ENCODE results near the gene MELTF. TPM values are rescaled to one million over a fixed set of nuclear protein-coding genes. Genes with fewer than 3 reads are reported as not detected.

The MELTF gene
- total RNA-seq, 3 donors from 2014 or later, result 0.79 to 2.7 (median 1.9) TPM

- no peaks in the 10 kb centered on the region for H3K9me3 Mint-ChIP-seq
- no peak overlapping the region for H3K4me3 Mint-ChIP-seq
- no peaks in the 10 kb centered on the region for H3K36me3 Mint-ChIP-seq (ENCODE audit: insufficient read depth)
- peaks cover 8% of the 10 kb centered on the region for H3K27me3 Mint-ChIP-seq (ENCODE audit: low read depth)
- ATAC-seq (peak; percentile 7 to 21), DNase-seq (no peak)
- H3K4me1 Mint-ChIP-seq (ENCODE audit: low read depth), result peaks cover 2% of the 10 kb centered on the region
Measured at GRCh38 chr3:197031315-197032285, 2.0 kb upstream of the MELTF start.

DNA sequence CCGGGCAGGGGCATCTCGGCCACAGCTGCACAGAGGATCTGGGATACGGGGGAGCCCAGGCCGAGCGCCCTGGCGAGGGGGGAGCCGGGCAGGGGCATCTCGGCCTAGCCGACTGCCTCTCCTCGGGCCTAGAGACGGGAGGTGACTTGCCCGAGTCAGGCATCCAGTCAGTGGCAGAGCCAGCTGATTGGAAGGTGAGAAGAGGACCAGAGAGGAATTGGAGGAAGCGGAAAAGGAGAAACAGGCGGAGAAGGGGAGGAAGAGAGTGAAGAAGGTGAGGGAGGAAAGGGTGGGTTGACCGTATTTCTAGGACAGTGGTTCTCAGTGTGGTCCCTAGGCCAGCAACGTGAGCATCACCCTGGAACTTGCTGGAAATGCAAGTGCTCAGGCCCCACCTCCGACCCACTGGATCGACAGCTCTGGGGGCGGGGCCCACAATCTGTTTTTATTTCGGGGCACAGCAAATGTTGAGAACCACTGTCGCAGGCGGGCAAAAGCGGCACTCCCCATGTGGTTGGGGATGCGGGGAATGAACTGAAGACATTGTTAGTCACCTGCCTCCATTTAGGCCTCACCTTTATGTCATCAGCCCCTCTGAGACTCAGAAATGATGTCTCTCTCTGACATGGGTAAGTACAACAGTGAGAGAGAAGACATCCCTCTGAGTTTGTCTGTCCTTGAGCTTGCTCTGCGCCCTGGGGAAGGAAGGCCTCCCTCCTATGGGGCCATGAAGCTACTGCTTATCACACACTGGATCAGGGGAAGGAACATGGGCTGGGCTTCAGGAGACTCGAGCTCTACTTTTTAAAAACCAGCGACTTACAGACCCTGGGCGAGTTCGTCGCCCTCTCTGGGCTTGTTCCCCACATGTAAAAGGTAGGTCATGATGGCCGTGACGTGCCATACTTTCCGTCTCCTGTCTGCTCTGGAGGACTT is 1.0 kb upstream of the MELTF start:
- no peak for ATAC-seq
- Mint-ChIP-seq H3K4me1 (ENCODE audit: low read depth) (peaks cover 2% of the 10 kb centered on the region), H3K27me3 (ENCODE audit: low read depth) (peaks cover 8% of the 10 kb centered on the region), H3K36me3 (ENCODE audit: insufficient read depth) (no peaks in the 10 kb centered on the region), H3K4me3 (no peak overlapping the region), H3K9me3 (no peaks in the 10 kb centered on the region)
- no peak for DNase-seq

- no peaks in the 10 kb centered on the region for H3K9me3 Mint-ChIP-seq
- H3K36me3 Mint-ChIP-seq (ENCODE audit: insufficient read depth), result no peaks in the 10 kb centered on the region
- peaks cover 8% of the 10 kb centered on the region for H3K27me3 Mint-ChIP-seq (ENCODE audit: low read depth)
- DNase-seq, result no peak
- peak; percentile 11 to 38 for ATAC-seq
- H3K4me1 Mint-ChIP-seq (ENCODE audit: low read depth), result peaks cover 2% of the 10 kb centered on the region
- H3K4me3 Mint-ChIP-seq, result peak overlapping the region; percentile 76
Measured at GRCh38 chr3:197028728-197029510, 698 bp downstream of the MELTF start.

DNA sequence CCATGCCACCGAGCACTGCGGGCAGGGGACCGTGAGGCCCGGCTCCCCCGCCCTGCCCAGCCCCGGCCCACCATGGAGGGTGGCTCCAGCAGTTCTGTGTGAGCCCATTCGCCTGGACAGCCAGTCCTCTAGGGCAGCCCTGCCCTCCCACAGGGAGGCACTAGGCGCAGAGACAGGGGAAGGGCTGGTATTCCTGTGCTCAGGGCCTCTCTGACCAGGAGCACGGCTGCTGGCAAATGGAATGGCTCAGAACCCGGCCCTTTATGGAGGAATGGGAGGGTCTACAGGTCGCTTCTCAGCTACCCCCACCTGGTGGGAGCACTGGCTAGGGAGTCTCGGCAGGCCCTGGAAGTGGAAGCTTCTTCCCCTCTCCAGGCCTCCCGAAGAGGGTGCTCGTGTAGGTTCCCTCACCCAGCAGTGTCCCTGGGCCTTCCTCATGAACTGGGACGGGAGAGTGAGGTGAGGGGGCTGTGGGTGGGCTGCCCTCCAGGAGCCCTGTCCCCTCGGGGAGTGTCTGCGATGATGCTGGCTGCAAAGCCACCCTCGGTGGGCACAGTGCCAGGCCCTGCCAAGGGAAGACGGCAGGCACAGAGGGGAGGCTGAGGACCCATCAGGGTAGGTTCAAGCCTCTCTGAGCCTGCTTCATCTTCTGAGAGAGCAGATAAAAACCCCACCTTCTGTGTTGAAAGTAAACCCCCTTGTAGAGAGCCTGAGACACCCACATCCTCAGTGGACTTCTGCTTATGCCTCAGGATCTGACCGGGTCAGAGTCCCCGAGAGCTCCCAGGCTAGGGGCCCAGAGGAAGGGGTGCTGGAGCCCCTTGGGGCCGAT is 1.5 kb downstream of the MELTF start:
- Mint-ChIP-seq H3K4me3 (peak overlapping the region; percentile 76), H3K4me1 (ENCODE audit: low read depth) (peaks cover 9% of the 10 kb centered on the region), H3K27me3 (ENCODE audit: low read depth) (peaks cover 14% of the 10 kb centered on the region), H3K36me3 (ENCODE audit: insufficient read depth) (no peaks in the 10 kb centered on the region), H3K9me3 (no peaks in the 10 kb centered on the region)
- no peak for DNase-seq
- no peak for ATAC-seq

DNA sequence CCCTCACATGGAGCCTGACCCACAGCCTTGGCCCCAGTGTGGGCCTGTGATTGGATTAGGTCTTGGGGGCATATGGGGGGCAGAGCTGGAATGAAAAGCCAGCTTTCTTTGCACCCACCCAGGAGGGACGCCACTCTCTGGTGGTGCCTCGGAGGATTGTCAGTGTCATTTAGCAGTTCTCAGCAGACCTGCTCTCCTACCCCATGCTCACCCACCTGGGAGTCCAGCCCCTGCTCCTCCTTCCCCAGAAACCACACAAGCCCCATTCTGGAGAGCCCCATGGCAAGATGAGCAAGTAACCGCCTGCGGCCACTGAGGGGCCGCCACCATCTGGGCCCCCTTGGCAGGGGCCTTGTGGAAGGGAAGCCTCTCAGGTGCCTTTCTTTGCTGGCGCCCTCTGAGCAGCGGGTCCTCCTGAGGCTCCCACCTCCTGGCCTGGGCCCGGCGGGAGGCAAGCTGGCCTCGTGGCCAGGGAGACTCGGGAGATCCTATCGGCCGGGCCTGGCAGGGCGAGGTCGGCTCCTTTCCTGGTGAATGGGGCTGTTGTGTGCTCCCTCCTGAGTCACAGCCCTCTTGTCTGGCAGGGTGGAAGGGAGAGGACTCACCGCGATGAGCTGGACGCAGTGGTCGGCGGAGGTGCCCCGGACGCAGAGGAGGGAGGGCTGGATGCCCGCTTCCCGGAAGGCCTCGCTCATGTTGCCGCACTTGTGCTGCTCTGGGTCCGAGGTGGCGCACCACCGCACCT is 2.3 kb downstream of the MELTF start:
- H3K4me3 Mint-ChIP-seq, result no peak overlapping the region
- peaks cover 10% of the 10 kb centered on the region for H3K4me1 Mint-ChIP-seq (ENCODE audit: low read depth)
- DNase-seq, result no peak
- no peaks in the 10 kb centered on the region for H3K9me3 Mint-ChIP-seq
- H3K36me3 Mint-ChIP-seq (ENCODE audit: insufficient read depth), result no peaks in the 10 kb centered on the region
- ATAC-seq, result no peak
- peaks cover 14% of the 10 kb centered on the region for H3K27me3 Mint-ChIP-seq (ENCODE audit: low read depth)

DNA sequence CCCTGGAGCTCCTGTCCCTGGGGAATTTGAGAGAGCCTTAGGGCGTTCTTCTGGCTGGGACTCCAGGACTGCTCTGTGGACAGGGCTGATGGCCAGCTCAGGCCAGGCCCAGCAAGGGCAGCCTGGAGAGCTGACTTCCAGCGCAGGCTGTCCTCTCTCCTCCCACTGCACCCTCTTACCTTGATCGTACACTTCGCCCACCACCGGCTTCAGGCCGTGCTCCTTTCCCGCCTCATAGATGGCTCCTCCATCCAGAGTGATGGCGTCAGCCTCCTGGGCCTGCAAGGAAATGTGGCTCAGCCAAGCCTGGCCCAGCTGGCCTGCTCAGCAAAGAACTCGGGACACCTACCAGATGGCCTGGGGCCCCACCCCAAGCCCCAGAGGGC is 3.1 kb downstream of the MELTF start:
- H3K9me3 Mint-ChIP-seq, result no peaks in the 10 kb centered on the region
- no peaks in the 10 kb centered on the region for H3K36me3 Mint-ChIP-seq (ENCODE audit: insufficient read depth)
- no peak overlapping the region for H3K4me3 Mint-ChIP-seq
- peaks cover 10% of the 10 kb centered on the region for H3K4me1 Mint-ChIP-seq (ENCODE audit: low read depth)
- H3K27me3 Mint-ChIP-seq (ENCODE audit: low read depth), result peaks cover 10% of the 10 kb centered on the region
- DNase-seq, result no peak
- ATAC-seq, result no peak

DNA sequence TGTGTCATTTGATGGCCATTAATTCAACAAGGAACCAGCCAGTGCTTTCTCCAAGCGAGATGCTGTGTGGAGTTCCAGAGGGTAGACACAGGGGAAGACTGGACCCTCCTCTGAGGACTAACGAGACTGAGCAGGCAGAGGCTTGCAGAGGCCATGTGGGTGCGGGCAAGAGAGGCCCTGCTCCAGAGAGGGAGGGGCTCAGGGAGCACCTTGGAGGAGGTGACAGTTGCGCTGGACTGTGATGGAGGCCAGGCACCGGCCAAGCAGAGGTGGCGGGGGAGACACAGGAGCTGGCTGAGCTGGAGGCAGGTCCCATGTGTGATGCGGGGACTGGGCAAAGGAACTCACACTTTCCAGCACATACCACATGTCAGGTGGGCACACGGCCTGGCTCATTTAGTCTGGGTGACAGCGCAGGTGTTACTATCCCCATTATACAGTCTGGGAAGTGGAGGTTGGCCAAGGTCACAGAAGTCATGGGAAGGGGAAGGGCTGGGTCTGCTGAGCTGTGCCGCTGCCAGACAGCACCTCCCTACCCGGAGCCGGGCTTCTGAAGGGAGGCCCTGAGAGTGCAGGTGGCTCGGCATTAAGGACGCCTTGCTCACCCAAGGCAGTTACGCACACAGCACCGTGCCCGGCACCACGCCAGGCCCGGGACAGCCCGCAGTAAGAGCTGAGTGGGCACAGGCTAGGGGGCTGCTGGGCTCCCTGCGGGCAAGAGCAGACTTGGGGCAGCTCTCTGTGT is 3.7 kb downstream of the MELTF start:
- no peaks in the 10 kb centered on the region for H3K36me3 Mint-ChIP-seq (ENCODE audit: insufficient read depth)
- ATAC-seq, result no peak
- peaks cover 10% of the 10 kb centered on the region for H3K27me3 Mint-ChIP-seq (ENCODE audit: low read depth)
- DNase-seq, result no peak
- no peak overlapping the region for H3K4me3 Mint-ChIP-seq
- peaks cover 10% of the 10 kb centered on the region for H3K4me1 Mint-ChIP-seq (ENCODE audit: low read depth)
- H3K9me3 Mint-ChIP-seq, result no peaks in the 10 kb centered on the region

- ATAC-seq (no peak), DNase-seq (no peak)
- no peak overlapping the region for H3K4me3 Mint-ChIP-seq
- H3K4me1 Mint-ChIP-seq (ENCODE audit: low read depth), result peaks cover 10% of the 10 kb centered on the region
- H3K27me3 Mint-ChIP-seq (ENCODE audit: low read depth), result peaks cover 10% of the 10 kb centered on the region
- no peaks in the 10 kb centered on the region for H3K9me3 Mint-ChIP-seq
- H3K36me3 Mint-ChIP-seq (ENCODE audit: insufficient read depth), result no peaks in the 10 kb centered on the region
Measured at GRCh38 chr3:197024881-197025735, 4.5 kb downstream of the MELTF start.

- Mint-ChIP-seq H3K9me3 (no peaks in the 10 kb centered on the region), H3K36me3 (ENCODE audit: insufficient read depth) (no peaks in the 10 kb centered on the region), H3K4me3 (no peak overlapping the region), H3K27me3 (ENCODE audit: low read depth) (peaks cover 10% of the 10 kb centered on the region), H3K4me1 (ENCODE audit: low read depth) (peaks cover 7% of the 10 kb centered on the region)
- DNase-seq (no peak), ATAC-seq (no peak)
Measured at GRCh38 chr3:197023998-197024651, 5.5 kb downstream of the MELTF start.

- H3K27me3 Mint-ChIP-seq (ENCODE audit: low read depth), result peaks cover 10% of the 10 kb centered on the region
- H3K4me3 Mint-ChIP-seq, result no peak overlapping the region
- peak in 1 of 2 donors; percentile 34 for ATAC-seq
- H3K36me3 Mint-ChIP-seq (ENCODE audit: insufficient read depth), result no peaks in the 10 kb centered on the region
- peaks cover 7% of the 10 kb centered on the region for H3K4me1 Mint-ChIP-seq (ENCODE audit: low read depth)
- no peaks in the 10 kb centered on the region for H3K9me3 Mint-ChIP-seq
- no peak for DNase-seq
Measured at GRCh38 chr3:197023241-197023997, 6.2 kb downstream of the MELTF start.

Measured in activated T-cell treated with anti-CD3 and anti-CD28 coated beads, Interleukin-2, amount 50 U/mL, for 4 hours (primary cell).